NCI-H748 treated with DMSO at 0.1 percent for 48 hours (cell line): ENCODE results near the gene MYO10.

Source experiments
- DNase-seq: peaks from one replicate; lab custom pipeline; 2025; lab: John Stamatoyannopoulos, UW

Gene MYO10

DNA sequence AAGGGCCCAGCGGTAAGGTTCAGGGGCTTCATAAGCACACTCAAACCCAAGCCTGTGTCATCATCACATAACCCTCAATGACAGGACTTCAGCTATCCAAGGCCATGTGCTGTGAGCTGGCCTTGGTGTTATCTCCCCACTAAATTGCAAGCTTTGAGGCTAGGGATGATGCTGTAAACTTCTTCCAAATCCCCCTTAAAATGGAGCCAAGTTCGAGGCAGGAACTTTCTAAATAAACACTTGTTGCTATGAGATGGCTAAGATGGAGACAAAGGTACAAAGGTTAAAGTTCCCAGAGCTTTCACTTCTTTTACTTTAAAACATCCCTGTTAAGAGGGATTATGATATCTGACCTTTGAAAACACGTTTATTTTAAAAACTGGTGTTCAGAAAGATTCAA lies 123.6 kb downstream of the MYO10 start:
- DNase-seq = no peak

DNA sequence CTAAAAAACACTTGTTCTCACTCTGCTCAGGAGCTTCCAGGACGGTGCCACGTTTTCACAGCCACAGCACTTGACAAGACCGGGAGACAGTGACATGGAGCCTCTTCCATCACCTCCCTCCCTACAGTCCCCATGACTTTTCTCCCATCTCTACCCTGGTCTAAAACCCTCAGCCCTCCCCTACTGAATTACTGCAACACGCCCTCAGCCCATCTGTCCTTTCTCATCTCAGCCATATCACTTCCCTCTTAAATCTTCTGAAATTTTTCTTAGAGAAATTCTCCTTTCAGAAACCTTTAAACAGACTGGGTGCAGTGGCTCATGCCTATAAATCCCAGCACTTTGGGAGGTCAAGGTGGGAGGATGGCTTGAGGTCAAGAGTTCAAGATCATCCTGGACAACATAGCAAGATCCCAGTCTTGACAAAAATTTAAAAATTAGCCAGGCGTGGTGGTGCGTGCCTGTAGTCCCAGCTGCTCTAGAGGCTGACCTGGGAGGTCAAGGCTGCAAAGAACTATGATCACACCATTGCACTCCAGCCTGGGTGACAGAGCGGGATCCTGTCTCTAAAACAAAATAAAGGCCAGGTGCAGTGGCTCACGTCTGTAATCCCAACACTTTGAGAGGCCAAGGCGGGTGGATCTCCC lies 125.8 kb downstream of the MYO10 start:
- no peak for DNase-seq

DNA sequence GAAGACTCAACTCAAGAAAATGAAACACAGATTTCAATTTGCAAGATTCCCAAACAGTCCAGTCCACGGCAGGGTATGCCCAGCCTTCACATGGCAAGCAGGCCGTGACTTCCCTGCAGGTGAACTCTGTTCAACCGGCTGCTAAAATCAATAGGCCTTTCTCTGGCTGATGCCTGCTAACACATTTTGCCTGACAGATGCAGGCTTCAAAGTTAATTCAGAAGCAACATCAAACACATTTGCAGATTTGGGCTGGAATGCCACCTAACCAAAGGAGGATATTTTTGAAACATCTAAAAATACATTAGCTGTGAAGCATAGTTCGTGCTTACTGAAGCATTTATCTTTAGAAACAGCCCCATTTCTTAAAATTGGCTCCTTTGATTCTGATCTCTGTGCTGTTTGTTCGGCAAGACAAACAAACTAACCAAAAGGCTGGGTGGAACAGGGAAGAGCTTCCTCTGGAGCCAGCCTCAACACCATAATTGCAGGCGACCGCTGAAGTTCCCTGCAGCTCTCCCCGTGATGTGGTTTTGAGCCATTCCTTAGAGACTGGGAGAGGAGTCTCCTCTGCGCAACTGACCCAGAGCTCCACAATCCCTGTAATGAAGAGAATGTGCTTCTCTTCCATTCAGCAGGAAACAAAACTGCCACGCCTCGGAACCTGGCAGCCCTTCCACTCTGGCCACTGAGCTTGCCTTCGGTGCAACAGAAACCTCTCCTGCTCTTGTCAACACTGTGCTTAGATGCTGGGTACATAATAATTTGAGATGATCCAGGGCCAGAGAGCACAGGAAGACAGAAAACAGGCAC lies 126.5 kb downstream of the MYO10 start:
- no peak for DNase-seq

DNA sequence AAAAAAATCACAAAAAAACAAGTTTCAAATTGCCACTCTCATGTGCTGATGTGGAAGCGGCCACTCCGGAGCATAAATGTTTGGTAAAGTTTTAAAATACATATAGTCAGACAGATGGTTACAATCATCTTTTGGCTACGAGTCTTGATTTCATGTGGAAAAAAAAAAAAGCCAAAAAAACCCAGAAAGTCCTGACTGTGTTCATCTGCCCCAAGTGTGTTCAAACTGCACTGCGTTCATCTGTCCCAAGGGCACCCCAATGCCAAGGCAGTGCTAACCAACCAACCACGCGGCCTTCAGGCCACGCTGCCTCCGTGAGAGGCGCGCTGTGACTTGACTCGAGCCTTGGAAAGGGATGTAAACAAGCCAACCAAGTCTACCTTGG lies 127.1 kb downstream of the MYO10 start:
- DNase-seq = no peak

DNA sequence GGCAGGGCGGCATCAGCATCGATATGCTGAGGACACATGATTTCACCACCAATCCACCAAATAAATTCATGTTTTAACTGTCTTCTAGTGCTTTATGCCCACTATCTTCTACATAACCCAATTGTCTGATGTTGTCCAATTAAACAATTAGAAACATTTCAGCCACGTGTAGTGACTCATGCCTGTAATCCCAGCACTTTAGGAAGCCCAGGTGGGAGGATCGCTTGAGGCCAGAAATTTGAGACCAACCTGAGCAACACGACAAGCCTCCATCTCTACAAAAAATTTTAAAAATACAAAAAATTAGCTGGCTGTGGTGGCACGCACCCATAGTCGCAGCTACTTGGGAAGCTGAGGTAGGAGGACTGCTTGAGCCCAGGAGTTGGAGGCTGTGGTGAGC lies 128.1 kb downstream of the MYO10 start:
- no peak for DNase-seq

DNA sequence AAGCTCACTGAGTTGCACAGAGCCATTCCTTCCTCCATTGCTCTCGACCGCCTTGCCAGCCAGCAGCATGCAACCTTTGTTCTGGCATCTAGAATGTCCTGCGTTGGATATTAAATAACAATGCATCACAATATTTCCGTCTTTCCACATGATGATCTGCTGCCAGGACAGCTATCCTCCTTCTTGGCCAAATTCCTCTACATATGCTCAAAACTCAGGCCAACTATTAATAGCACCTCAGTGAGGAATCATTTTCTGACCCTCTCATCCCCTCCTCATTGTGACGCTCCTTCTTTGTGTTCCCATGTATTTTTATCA lies 128.6 kb downstream of the MYO10 start:
- no peak for DNase-seq

DNA sequence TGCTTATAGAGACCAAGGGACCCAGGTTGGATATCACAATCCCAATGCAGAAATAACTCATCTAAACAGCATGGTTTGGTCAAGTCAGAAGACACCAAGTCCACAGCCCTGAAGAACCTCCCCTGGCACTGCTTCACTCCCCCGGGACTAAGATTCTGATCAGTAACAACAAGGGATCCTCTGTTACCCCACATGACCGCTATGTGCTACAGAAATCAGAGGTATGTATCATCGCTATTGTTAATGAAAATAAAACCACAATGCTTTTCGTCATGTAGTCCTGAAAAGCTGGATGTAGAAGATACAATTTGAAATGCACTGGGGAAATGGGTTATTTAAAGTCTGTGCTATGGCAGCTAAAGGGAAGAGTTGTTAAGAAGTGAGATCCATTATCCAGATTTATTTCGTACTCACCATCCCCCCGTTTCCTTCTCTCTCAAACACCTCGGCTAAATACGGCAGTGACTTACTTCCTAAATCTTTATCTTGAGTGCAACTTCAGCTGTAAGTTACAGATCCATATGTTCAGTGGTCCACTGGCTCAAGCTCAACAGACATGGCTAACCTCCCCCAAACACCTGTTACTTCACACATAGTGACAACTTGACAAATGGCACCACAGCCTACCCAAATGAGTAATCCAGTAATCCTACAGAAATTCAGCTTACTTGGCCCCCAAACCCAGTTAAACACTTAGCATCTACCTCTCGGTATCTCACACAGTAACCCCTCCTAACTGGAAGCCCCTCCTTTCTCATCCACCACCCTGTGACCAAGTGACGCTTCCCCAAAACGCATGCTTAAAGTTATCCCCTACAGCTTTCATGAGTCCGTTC lies 129.2 kb downstream of the MYO10 start:
- DNase-seq = no peak

DNA sequence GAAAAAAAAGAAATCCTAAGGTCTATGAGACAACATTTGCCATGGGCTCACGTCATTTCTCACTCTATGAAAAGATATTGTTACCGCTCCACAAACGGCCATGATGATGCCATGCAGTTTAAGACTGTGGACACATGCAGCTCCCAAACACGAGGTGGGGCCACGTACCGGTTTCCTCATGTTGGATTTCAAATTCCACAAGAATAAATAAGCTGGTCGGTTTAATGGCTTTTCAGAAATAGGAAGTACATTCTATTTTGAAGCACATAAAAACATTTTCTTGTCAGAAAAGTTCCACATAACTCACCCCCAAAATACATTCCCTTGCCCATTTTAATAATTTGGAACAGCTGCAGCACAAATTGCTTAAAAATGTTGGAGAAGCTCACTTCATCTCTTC lies 130.6 kb downstream of the MYO10 start:
- DNase-seq = no peak

DNA sequence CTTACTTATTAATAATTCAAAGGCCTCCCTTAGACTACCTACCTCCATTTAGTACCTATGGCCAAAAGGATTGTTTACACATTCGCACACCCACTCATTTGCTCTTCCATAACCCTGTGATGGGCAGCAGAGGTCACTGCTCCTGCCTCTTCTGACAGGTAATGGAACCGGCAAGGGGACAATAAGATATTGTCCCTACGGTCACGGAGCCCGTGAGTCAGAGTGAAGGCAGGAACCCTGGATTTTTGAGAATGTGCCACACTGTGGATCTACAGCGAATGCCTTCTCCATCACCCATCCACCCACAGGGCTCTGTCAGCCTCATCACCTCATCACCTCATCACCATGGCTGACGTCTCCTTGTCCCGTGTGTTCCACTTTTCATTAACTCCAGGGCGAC lies 132.3 kb downstream of the MYO10 start:
- DNase-seq = no peak

DNA sequence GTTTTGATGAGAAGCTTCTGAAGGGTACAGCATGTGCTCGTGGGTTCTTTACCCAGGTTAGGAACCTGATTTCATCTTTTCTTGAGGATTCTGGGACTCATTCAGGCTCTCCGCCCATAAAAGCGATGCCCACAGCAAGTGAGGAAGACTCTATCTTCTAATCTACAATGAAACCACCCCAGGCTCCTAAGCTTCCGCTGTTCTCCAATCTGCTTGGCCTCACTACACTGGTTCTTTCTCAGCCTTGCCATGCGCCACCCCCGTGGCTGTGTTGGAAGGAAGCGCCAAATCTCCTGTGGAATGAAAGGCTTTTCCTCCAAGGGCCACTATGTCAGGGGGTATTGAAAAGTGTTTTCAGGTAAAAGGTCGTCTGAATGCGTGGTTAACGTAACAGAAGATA lies 135.6 kb downstream of the MYO10 start:
- DNase-seq = no peak

DNA sequence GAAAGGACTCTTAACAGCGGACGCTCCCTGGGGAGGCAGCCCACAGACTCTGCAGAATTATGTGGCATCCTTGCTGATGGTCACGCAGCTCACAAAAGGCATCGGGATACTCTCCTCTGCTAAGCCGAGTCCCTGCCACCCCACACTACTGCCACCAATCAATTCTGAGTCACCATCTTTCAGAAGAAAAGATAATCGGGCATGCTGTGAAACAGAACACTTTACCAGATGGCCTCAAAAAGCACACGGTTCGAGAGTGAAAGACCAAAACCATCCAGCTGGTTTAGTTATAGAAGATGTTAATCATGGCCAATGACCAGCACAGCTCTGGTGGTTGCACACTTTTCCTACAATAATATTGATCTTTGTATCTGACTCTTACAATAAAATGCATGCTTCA lies 136.3 kb downstream of the MYO10 start:
- DNase-seq = no peak

DNA sequence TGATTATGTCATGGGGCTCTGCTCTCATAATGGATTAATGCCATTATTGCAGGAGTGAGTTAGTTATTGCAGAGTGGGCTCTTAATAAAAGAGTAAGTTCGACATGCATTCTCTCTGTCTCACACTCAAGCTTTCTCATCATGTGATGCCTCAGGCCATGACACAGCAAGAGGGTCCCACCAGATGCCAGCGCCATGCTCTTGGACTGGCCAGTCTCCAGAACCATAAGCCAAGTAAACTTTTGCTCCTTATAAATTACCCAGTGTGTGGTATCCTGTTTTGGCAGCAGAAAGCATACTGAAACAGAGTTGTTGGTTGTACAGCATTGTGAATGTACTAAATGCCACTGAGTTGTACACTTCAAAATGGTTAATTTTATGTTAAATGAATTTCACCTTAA lies 138.1 kb downstream of the MYO10 start:
- no peak for DNase-seq

DNA sequence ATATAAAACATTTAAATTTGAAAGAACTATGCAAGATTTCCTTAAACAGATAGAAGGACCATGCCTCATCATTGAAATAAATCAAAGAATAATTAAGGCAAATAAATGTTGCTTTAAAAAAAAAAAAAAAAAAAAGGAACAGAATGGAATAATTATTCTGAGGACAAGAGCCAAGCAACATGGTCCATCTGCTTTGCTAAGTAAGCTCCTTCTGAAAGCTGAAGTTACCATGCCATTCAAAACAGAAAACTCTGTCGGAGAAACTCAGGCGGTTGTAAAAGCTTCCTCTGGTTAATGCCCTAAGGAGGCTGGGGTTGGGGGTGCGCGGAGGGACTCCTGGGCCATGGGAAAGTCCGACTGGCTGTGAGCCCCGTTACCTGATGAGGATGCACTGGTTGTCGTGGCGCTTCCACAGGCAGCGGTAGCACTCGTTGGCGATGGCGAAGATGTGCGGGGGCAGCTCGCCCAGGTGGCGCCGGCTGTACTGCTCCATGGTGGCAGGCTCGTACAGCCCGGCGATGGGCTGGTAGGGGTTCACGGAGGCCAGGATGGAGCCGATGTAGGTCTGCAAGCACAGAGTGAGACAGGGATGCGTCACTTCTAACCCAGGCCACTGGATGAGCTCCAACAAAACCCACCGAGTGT lies 141.7 kb downstream of the MYO10 start:
- DNase-seq = no peak

DNA sequence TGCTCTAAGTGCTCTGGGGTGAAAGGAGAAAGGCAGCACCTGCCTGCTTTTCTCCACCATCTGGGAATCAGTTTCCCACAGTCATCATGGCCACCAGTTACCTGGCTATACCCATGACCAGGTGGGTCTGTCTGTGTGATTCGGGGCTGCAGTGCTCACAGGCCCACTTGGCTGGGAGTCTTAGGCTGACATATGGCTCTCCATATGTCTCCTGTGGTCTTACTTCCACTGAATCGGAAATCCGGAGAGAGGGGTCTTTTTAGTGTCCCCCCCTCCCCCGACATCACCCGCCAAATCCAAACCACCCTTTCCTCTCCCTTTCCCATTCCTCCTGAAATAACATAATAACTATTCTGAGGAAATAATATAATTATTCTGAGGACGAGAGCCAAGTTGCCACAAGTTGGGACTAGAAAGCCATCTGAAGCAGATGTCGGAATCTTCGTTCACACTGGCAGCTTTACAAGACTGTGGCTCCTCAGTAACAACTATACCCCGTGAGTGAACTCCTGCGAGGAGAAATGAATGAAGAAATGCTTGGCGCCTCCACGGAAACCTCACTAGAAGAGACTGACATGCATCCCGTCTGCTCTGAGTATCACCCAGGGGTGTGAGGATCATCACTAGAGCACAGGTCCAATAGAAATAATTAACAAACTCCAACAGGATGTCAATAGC lies 143.4 kb downstream of the MYO10 start:
- DNase-seq = no peak

DNA sequence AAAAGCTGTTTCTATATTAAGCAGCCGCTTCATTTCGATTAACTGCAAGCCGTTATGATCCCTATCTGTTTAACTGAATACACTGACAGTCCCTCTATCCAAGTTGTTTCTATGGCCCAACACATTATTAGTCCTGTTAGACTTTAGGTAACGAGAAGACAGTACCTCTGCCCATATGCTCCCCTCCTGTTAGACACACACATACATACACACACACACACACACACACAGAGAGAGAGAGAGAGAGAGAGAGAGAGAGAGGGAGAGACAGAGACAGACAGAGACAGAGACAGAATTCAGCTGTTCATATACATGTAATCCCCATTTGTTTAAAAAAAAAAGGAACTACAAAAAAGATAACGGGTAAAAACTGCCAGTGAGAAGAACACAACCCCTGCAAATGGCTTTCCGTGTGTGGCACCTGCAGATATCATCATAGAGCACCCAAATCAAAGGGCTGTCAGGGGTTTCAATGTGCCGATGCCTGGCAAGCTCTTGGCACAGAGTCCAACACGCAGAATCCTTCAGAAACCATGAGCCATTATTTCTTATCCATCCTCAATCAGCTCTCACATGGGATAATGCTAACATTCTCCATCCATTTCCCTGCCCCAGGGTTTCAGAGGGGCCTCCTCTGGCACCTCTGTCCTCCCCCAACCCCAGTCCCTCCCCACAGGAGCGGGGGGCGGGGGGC lies 144.0 kb downstream of the MYO10 start:
- no peak for DNase-seq

DNA sequence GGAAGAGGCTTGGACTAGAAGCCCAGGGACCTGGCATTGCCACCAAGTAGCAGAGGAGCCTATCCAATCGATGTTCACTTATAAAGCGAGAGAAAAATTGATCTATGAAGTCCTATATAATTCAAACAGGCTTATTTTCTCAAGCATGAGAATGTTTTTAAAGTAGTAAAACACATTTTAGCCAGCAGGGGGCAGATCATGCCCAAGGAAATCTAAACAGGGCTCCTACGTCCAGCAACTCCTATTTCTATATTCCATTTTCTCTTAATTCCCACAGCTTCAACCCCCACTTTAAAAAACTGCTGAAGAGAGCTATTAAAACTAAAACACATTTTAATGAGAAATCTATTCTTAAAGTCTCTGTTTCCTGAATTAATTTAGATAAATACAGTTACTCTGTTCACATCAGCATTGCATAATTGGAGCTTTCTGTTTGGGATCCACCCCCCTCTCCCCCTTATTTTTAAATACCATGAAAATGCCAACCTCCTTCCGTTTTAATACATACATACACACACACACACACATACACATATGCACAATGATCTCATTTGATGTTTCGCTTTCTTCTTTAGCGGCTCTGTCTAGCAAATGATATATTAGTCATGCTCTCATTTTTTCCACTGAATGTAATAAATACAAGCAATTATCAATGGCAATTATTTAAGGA lies 144.9 kb downstream of the MYO10 start:
- peak; percentile 93 for DNase-seq

DNA sequence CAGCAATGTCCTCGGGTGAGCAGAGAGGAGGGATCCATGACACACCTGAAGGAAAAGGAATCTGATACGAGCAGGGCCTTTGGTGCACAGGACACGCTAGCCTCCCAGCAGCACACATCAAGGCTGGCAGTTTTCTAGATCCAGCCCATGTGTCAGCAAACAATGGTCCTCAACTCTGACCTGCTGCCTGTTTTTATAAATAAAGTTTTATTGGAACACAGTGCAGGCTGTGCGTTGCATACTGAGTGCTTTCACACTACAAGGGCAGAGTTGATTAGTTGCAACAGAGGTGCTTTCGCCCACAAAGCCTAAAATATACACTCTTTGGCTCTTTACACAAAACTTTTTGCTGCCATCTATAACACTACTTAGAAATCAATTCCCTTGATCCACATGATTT lies 147.1 kb downstream of the MYO10 start:
- DNase-seq = no peak

DNA sequence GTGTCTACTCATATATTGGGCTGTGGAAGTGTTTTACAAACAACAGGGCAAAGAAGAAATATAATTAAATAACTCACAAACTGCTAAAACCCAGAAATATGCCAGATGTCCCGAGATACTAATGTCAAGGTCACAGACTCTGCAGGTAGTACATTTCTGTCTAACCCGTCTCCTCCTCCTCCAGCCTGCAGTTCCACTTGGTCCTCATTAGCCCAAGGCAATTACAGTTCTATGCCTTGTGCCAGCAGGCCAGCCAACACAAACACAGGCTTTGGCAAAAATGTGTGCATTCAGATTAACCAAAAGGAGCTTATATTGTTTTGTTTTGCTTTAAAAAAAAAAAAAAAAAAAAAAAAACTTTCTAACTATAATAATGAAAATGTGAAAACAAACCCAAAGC lies 148.8 kb downstream of the MYO10 start:
- no peak for DNase-seq

DNA sequence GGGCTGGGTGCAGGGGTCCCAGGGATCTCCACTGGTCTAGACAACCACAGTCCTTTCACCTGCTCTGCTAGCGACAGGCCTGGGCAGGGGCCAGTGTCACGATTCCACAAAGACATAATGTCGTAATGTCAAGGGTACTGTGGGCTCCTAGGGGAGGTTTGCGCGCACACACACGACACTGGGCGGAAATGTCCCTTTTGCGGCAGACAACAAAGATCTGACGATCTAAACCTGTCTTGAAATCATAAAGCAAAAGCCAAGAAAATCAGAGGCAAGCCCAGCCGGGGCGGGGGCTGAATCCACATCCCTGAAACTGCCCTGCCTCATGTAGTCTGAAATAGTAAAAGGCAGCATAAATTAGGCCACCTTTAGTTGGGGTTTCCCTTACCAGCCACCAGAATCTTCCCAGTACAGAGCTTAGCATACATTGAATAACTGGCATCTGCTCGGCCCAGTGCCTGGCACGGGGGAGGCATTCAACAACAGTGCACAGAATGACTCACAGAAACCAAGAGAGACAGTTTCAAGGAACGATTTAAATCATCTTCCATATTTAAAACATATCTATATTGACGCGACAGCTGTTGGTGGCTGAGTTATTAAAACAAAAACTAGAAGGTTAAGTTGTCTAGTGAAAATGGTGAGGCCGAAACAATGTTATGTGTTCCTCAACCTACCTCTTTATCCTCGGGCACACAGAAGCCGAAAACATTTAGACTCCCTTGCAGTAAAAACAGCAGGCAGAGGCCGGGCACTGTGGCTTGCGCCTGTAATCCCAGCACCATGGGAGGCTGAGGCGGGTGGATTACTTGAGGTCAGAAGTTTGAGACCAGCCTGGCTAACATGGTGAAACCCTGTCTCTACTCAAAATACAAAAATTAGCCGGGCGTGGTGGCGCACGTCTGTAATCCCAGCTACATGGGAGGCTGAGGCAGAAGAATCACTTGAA lies 151.0 kb downstream of the MYO10 start:
- DNase-seq = no peak

DNA sequence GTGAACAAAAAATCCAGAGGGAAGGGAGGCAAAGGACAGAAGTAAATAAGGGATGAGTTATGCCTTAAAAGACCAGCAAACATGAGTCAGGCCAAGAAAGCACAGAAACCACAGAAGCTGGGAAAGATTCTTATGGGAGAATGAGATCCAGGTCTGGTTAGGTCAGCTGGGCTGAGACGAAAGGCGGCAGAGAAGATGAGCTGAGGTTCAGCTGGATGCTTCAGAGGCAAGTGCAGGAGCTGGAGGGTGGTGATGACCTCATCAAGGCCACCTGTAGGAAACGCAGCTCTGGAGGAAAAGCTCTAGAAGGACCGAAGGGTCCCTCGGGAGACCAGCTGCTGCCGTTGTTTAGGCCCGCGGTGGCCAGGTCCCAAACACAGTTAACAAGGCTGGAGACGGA lies 152.0 kb downstream of the MYO10 start:
- DNase-seq = no peak
